GM12801 (cell line): ENCODE measurements around the gene OR1L1.

ENCODE experiments used
- TF ChIP-seq, protein P1 (sequence below): IDR thresholded peaks from one replicate; pipeline ENCODE4 v1.5.1; 2011; ENCODE audit warnings: control low read depth; ENCODE audit not compliant: insufficient read length; ENCODE audit errors: extremely low read depth

The OR1L1 gene, protein sequence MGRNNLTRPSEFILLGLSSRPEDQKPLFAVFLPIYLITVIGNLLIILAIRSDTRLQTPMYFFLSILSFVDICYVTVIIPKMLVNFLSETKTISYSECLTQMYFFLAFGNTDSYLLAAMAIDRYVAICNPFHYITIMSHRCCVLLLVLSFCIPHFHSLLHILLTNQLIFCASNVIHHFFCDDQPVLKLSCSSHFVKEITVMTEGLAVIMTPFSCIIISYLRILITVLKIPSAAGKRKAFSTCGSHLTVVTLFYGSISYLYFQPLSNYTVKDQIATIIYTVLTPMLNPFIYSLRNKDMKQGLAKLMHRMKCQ

GRCh38 chr9:122661416-122661815 lies at the start of gene OR1L1:
Gene OR1L1, plus strand, starts transcription at chr9:122661716. Its CDS starts 0 bp downstream, at chr9:122661716.
- TF ChIP-seq, protein P1, sequence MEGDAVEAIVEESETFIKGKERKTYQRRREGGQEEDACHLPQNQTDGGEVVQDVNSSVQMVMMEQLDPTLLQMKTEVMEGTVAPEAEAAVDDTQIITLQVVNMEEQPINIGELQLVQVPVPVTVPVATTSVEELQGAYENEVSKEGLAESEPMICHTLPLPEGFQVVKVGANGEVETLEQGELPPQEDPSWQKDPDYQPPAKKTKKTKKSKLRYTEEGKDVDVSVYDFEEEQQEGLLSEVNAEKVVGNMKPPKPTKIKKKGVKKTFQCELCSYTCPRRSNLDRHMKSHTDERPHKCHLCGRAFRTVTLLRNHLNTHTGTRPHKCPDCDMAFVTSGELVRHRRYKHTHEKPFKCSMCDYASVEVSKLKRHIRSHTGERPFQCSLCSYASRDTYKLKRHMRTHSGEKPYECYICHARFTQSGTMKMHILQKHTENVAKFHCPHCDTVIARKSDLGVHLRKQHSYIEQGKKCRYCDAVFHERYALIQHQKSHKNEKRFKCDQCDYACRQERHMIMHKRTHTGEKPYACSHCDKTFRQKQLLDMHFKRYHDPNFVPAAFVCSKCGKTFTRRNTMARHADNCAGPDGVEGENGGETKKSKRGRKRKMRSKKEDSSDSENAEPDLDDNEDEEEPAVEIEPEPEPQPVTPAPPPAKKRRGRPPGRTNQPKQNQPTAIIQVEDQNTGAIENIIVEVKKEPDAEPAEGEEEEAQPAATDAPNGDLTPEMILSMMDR = no peak

DNA sequence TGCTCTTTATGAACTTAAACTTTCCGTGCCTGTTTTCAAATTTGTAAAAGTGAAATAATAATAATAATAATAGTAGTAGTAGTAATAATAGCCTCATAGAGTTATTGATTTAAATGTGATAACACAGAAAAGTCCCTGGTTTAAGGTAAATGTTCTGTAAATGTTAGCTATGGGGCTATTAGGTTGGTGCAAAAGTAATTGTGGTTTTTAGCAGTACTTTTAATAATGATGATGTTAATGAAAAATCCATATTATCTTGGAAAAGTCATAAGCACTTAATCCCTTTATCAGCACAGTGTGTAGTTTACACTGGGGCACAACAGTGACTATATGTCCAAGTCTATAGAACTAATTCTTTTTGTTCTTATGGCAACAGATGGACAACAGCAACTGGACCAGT lies 47.2 kb upstream of the OR1L1 start, which contains the start of gene OR1Q1:
Gene OR1Q1, plus strand, starts transcription at position 377 of the 400 bp plus-strand sequence. Its CDS starts 0 bp downstream, at position 377.
- TF ChIP-seq, protein P1 = no peak

- TF ChIP-seq, protein P1 = no peak
Observed at GRCh38 chr9:122619996-122620395, 41.5 kb upstream of the OR1L1 start.

GRCh38 chr9:122642226-122642625 lies 19.3 kb upstream of the OR1L1 start:
- TF ChIP-seq, protein P1 = no peak

DNA sequence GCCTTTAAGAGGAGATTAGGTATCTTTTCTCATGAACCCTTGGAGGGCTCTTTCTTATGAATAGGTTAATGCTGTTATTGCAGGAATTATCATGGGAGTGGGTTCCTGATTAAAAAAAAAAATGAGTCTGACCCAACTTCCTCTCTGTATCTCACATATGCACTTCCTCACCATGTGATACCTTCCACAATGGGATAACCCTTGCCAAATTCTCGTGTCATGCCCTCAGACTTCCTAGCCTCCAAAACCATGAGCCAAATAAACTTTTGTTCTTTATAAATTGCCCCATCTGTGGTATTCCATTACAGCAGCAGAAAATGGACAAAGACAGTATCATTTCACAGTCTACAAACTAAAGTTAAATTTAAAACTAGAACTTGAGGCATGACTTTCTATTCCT lies 5.1 kb upstream of the OR1L1 start:
- TF ChIP-seq, protein P1 = no peak

DNA sequence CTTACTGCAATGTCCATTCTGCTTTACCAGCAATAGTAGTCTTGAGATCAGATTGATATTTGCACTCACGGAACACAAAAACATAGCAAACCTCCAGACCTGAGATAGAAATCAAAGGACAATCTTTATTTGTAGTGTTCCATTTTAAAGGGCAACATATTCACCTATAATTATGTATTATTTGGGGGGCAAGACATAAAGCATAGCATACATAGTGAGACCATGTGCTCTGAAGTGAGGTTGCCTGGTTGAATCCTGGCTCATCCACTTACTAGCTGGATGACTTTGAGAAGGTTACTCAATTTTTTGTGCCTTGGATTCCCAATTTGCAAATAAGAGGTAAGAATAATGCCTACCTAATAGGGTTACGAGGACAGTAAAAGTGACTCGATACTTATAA lies 4.0 kb upstream of the OR1L1 start, which contains the start of gene OR1B1:
Gene OR1B1, minus strand, starts transcription at position 101 of the 400 bp plus-strand sequence.
- TF ChIP-seq, protein P1 = no peak

DNA sequence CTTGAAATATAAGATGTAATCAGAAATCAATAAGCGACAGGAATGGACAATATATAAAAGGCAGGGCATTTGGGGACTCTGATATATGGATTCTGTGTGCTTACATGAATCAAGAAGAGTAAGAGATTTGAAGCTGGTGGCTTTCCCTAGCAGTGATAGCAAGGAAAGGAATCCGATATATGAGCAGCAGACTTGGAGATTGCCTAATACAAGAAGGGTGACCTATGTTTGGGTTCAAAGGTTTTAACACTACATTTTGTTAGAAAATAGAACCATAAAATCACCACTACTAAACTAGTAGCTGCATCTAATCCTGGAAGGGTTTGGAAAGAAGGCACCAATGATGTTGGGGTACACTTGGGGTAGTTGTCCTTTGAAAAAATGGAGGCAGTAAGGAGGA lies 11.0 kb downstream of the OR1L1 start:
- TF ChIP-seq, protein P1 = no peak
